ENCODE results near the gene GP2.

- TF ChIP-seq CTCF (conservative IDR thresholded peaks at IDR 0.05; ENCODE audit: low read depth, low read length), result no peak
- no peak for TF ChIP-seq POLR2A (IDR thresholded peaks at IDR 0.05; ENCODE audit: low read depth, low read length)
- no peak for TF ChIP-seq SMC3 (IDR thresholded peaks at IDR 0.05; ENCODE audit: low read depth, low read length)
- TF ChIP-seq CEBPB (IDR thresholded peaks at IDR 0.05; ENCODE audit: low read depth, low read length), result no peak
- no peak for TF ChIP-seq RCOR1 (IDR thresholded peaks at IDR 0.05; ENCODE audit: insufficient replicate concordance, low read length)
- no peak for TF ChIP-seq BHLHE40 (IDR thresholded peaks at IDR 0.05; ENCODE audit: low read depth, low read length)
- no peak for TF ChIP-seq NFE2L2 (IDR thresholded peaks at IDR 0.05; ENCODE audit: low read depth, low read length)
- TF ChIP-seq RAD21 (IDR thresholded peaks at IDR 0.05; ENCODE audit: low read length), result no peak
- no peak for TF ChIP-seq MAFK (IDR thresholded peaks at IDR 0.05; ENCODE audit: low read depth, low read length)
- no peak for TF ChIP-seq RFX5 (IDR thresholded peaks at IDR 0.05; ENCODE audit: low read depth, low read length)
- TF ChIP-seq MXI1 (IDR thresholded peaks at IDR 0.05; ENCODE audit: borderline replicate concordance, low read depth, low read length), result no peak
- no peak for TF ChIP-seq CHD1 (IDR thresholded peaks at IDR 0.05; ENCODE audit: low read depth, low read length)
- no peak for TF ChIP-seq USF2 (IDR thresholded peaks at IDR 0.05; ENCODE audit: low read depth, low read length)
These were observed 36.7 kb upstream of the GP2 start for GRCh38 chr16:20364051-20364450.
